GM12878 (cell line): ENCODE results near the gene TPRG1. TPM values are rescaled to one million over a fixed set of nuclear protein-coding genes. Genes with fewer than 3 reads are reported as not detected.
A peak's percentile ranks its signal among the peaks of the same experiment; 100 is the strongest.

ENCODE experiments used
- ATAC-seq: fragments of 200-7000 bp; cut with Tn5 transposase; 3 replicates; pipeline ENCODE4 v1.9.1; 2020; ENCODE audit warnings: mild to moderate bottlenecking, moderate library complexity
- BruUV-seq: library from RNA; stranded (reverse); fragments of 400-500 nt; replicated peaks from 2 replicates; lab custom pipeline; 2021; lab: Mats Ljungman, UMichigan
- CTCF ChIA-PET: fragments of 300-600 bp; sonication (Branson Sonifier 250); formaldehyde crosslinking; extraction: SDS; loops from one replicate; lab custom pipeline; 2021; ENCODE audit warnings: inconsistent platforms; lab: Yijun Ruan, JAX
- POLR2A ChIA-PET: fragments of 350-600 bp; formaldehyde crosslinking; extraction: SDS; loops from one replicate; lab custom pipeline; 2021; ENCODE audit warnings: inconsistent platforms; lab: Charles Lee
- RAD21 ChIA-PET: fragments of 300-600 bp; sonication (Branson Sonifier 250); formaldehyde crosslinking; loops from one replicate; lab custom pipeline; 2023; ENCODE audit warnings: antibody characterized with exemption; ENCODE audit not compliant: unreplicated experiment; lab: Charles Lee
- SMC1A ChIA-PET: fragments of 300-600 bp; sonication (Branson Sonifier 250); formaldehyde crosslinking; loops from one replicate; lab custom pipeline; 2023; ENCODE audit not compliant: unreplicated experiment, uncharacterized antibody; lab: Charles Lee
- DNase-seq: peaks from one replicate; pipeline ENCODE4 v3.0.0-alpha.2; 2011; ENCODE audit warnings: low read depth, low spot score
- FAIRE-seq: peaks from 3 replicates; lab custom pipeline; 2011; peaks lifted over from hg19 to GRCh38; lab: Jason Lieb, UNC
- H2AFZ ChIP-seq: 2 replicates; pipeline ENCODE4 v1.6.0; 2011; ENCODE audit warnings: low read depth, low read length, control low read depth; ENCODE audit not compliant: control insufficient read depth
- H3K27ac ChIP-seq: 2 replicates; pipeline ENCODE4 v1.5.1; 2011; ENCODE audit warnings: control low read depth; ENCODE audit not compliant: control insufficient read depth, insufficient read depth
- H3K27me3 ChIP-seq, 2 experiments: replicated peaks in 1 of 2; 2 replicates each; pipeline versions ENCODE4 v1.6.0 to v1.6.1; 2011; ENCODE audit warnings: low read length in 1 of 2; ENCODE audit not compliant: control insufficient read depth in 2 of 2, insufficient read depth in 2 of 2
- H3K36me3 ChIP-seq, 2 experiments: 2 replicates each; pipeline ENCODE4 v1.5.1; 2011; ENCODE audit warnings: low read length in 1 of 2; ENCODE audit not compliant: control insufficient read depth in 2 of 2, insufficient read depth in 2 of 2
- H3K4me1 ChIP-seq: 2 replicates; pipeline ENCODE4 v1.6.1; 2011; ENCODE audit warnings: mild to moderate bottlenecking, low read length, moderate library complexity, mixed read lengths; ENCODE audit not compliant: control insufficient read depth, insufficient read depth
- H3K4me2 ChIP-seq: 2 replicates; pipeline ENCODE4 v1.6.0; 2011; ENCODE audit warnings: control low read depth; ENCODE audit not compliant: control insufficient read depth, insufficient read depth
- H3K4me3 ChIP-seq: fragments of 200-600 bp; sonication (generic); 2 replicates; pipeline ENCODE4 v1.5.1; 2016
- H3K79me2 ChIP-seq: 2 replicates; pipeline ENCODE4 v1.6.0; 2011; ENCODE audit warnings: low read length; ENCODE audit not compliant: control insufficient read depth, insufficient read depth
- H3K9ac ChIP-seq: 2 replicates; pipeline ENCODE4 v1.8.0; 2011; ENCODE audit warnings: low read length, control low read depth, mixed read lengths; ENCODE audit not compliant: control insufficient read depth, insufficient read depth
- H3K9me3 ChIP-seq: replicated peaks from 3 replicates; pipeline ENCODE4 v1.5.1; 2011; ENCODE audit warnings: mild to moderate bottlenecking, low read length; ENCODE audit not compliant: control insufficient read depth, insufficient read depth
- H4K20me1 ChIP-seq: 2 replicates; pipeline ENCODE4 v1.6.0; 2011; ENCODE audit not compliant: control insufficient read depth, insufficient read depth
- ASH2L ChIP-seq: fragments of 300-600, 200-600 bp; sonication (generic); IDR thresholded peaks from 2 replicates; pipeline ENCODE4 v1.6.1; 2017; ENCODE audit warnings: low read depth, mild to moderate bottlenecking, borderline replicate concordance
- ATF2 ChIP-seq: IDR thresholded peaks from 2 replicates; pipeline ENCODE4 v1.6.1; 2012; ENCODE audit warnings: low read length, inconsistent platforms
- BHLHE40 ChIP-seq, 2 experiments: fragments of 450-650 bp in 1 of 2; IDR thresholded peaks; 2 replicates each; pipeline ENCODE4 v1.6.1; 2011 to 2017; ENCODE audit warnings: low read depth in 2 of 2, borderline replicate concordance in 1 of 2, improper control_type of control experiment in 1 of 2, low read length in 1 of 2, mild to moderate bottlenecking in 1 of 2
- CREM ChIP-seq: IDR thresholded peaks from 2 replicates; pipeline ENCODE4 v1.6.1; 2014; ENCODE audit warnings: antibody characterized with exemption, low read depth
- EGR1 ChIP-seq, 2 experiments: IDR thresholded peaks; 1 replicate in 1 of 2; 2 replicates in 1 of 2; pipeline ENCODE4 v1.6.1; 2011 to 2012; ENCODE audit warnings: low read depth in 2 of 2, low read length in 2 of 2, borderline replicate concordance in 1 of 2, mild to moderate bottlenecking in 1 of 2, moderate library complexity in 1 of 2
- FOXM1 ChIP-seq: IDR thresholded peaks from 2 replicates; pipeline ENCODE4 v1.6.1; 2012; ENCODE audit warnings: low read depth, mild to moderate bottlenecking, inconsistent platforms, low read length, moderate library complexity
- HDAC2 ChIP-seq: fragments of 200-600 bp; sonication (generic); IDR thresholded peaks from 2 replicates; pipeline ENCODE4 v1.6.1; 2017
- JUNB ChIP-seq: IDR thresholded peaks from 2 replicates; pipeline ENCODE4 v1.6.1; 2016; ENCODE audit warnings: antibody characterized with exemption, mild to moderate bottlenecking
- MXI1 ChIP-seq: fragments of 150-350 bp; IDR thresholded peaks from 2 replicates; pipeline ENCODE4 v1.6.1; 2011; ENCODE audit warnings: low read depth, mild to moderate bottlenecking, inconsistent platforms, low read length, improper control_type of control experiment
- NFIC ChIP-seq: IDR thresholded peaks from 2 replicates; pipeline ENCODE4 v1.6.1; 2012; ENCODE audit warnings: low read depth, mild to moderate bottlenecking, inconsistent platforms, low read length, moderate library complexity
- RAD21 ChIP-seq: IDR thresholded peaks from 2 replicates; pipeline ENCODE4 v1.6.1; 2011; ENCODE audit warnings: mild to moderate bottlenecking, low read depth, low read length, moderate library complexity; ENCODE audit not compliant: insufficient read depth
- SP1 ChIP-seq: IDR thresholded peaks from one replicate; pipeline ENCODE4 v1.6.1; 2011; ENCODE audit warnings: low read depth, low read length
- SREBF2 ChIP-seq: IDR thresholded peaks from 2 replicates; pipeline ENCODE4 v1.6.1; 2012; ENCODE audit warnings: mild to moderate bottlenecking, low read length
- TCF7 ChIP-seq: IDR thresholded peaks from 2 replicates; pipeline ENCODE4 v1.6.1; 2014; ENCODE audit warnings: antibody characterized with exemption, borderline replicate concordance
- ZBED1 ChIP-seq: IDR thresholded peaks from 2 replicates; pipeline ENCODE4 v1.6.1; 2016; ENCODE audit warnings: borderline replicate concordance
- WGBS: methylation state at CpG from one replicate; pipeline ENCODE4 v1.1.6; 2016; ENCODE audit warnings: low lambda C conversion rate; ENCODE audit not compliant: insufficient replicate concordance, insufficient coverage; ENCODE audit errors: missing lambda C conversion rate; 5-methylcytosine and 5-hydroxymethylcytosine counted together
- in situ Hi-C: fragments of 300-500 bp; cut with MboI; formaldehyde crosslinking; loops from 9 replicates; pipeline ENCODE4 v1.14.3; 2018; ENCODE audit warnings: mixed read lengths
- intact Hi-C: fragments of 100-400 bp; cut with micrococcal nuclease; formaldehyde crosslinking; loops from one replicate; pipeline ENCODE4 v1.14.2; 2022; ENCODE audit not compliant: unreplicated experiment
- polyA plus RNA-seq, 11 experiments: library from polyadenylated mRNA; depleted of rRNA in 4 of 11; unstranded in 6 of 11; stranded (reverse) in 5 of 11; fragments of >200 nt; fragmentation: Nextera tagmentation in 4 of 11; fragmentation: Illumina TruSeq in 1 of 11; extraction: Ambion mirVana in 4 of 11; extraction: Trizol in 1 of 11; gene quantifications; 1 replicate in 1 of 11; 2 replicates in 10 of 11; pipeline versions ENCODE4 v1.2.1 to v1.2.3, GENCODE V29; 2011 to 2016; ENCODE audit warnings: inconsistent platforms in 2 of 11, missing spikeins in 2 of 11, low read depth in 1 of 11
- total RNA-seq, 4 experiments: library from RNA; depleted of rRNA in 3 of 4; stranded (reverse); fragments of >200 nt in 3 of 4; fragmentation: Illumina TruSeq in 1 of 4; extraction: Trizol in 1 of 4; gene quantifications; 2 replicates each; pipeline versions ENCODE4 v1.2.1 to v1.2.3, GENCODE V29; 2013 to 2021

The TPRG1 gene
- total and polyA plus RNA-seq, 10 of the 15 experiments (the other 5 are each of a cell fraction or from before 2014, with no cell fraction given) = 0.26 to 30.7 (median 3.6) TPM

- ChIA-PET CTCF (no interaction called here), RAD21 (interaction anchor here (1.1 kb wide), 1 partner anchor 13 kb away, joined by 3 read pairs; no protein-coding TSS in a partner anchor), POLR2A (no interaction called here)
- ATAC-seq (peak; percentile 36), DNase-seq (no peak)
- in situ Hi-C loops = no loop called here
- Histone ChIP-seq H3K4me2 (peak overlapping the region; percentile 35), H3K4me1 (peaks cover 26% of the 10 kb centered on the region)
- intact Hi-C loops = no loop called here
- peak in 1 of 2 experiments; percentile 20; a peak in 1 of 3 replicates for TF ChIP-seq EGR1 (IDR thresholded peaks at IDR 0.05; ENCODE audit: borderline replicate concordance in 1 of 2, low read depth in 2 of 2, low read length in 2 of 2)
- no peak for TF ChIP-seq ASH2L
- TF ChIP-seq, all 136 proteins: peak for 1
- no peaks in the 10 kb centered on the region; the same call in 1 of the 2 replicates for H3K79me2 ChIP-seq
- BruUV-seq = no TSS peak
- WGBS = 67% methylated on average over 10 of the region's 10 CpGs
- no peak for FAIRE-seq
- H3K9ac ChIP-seq = peak overlapping the region; percentile 15; the same call in 1 of the 2 replicates
- H4K20me1 ChIP-seq = no peaks in the 10 kb centered on the region
- no peaks in the 10 kb centered on the region for H3K36me3 ChIP-seq
- H3K27ac ChIP-seq = peak overlapping the region; percentile 43
- no peak overlapping the region for H2AFZ ChIP-seq
- SMC1A ChIA-PET = interaction anchor here (1.6 kb wide), 1 partner anchor 89 kb away, joined by 4 read pairs; no protein-coding TSS in a partner anchor
- no peaks in the 10 kb centered on the region for H3K9me3 ChIP-seq
- H3K27me3 ChIP-seq = no peaks in the 10 kb centered on the region
- H3K4me3 ChIP-seq = no peak overlapping the region
These were observed 132.9 kb downstream of the TPRG1 start for GRCh38 chr3:189304465-189305351.

DNA sequence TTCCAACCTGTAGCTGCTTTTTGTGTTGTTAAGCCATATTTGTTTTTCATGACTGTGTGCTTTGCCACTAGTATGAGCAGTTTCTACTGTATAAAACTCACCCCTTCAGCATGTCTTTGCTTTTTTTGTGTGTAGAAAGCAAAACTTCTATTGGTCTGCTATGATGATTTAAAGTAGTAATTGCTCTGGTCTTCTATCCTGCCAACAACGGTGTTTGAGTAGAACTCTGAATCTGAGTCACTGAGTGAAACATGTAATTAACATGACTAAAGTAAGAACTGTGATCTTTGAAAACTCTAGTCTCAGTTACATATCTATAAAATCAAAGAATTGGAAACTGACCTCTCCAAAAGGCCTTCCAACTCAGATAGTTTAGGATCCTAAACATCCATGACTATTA is 133.6 kb downstream of the TPRG1 start:
- ChIA-PET POLR2A (no interaction called here), SMC1A (interaction anchor here (0.9 to 1.6 kb wide), 2 partner anchors 89 to 660 kb away, joined by 4 read pairs; no protein-coding TSS in a partner anchor), CTCF (no interaction called here), RAD21 (interaction anchor here (1.1 kb wide), 1 partner anchor 14 kb away, joined by 3 read pairs; no protein-coding TSS in a partner anchor)
- in situ Hi-C loops (no loop called here), intact Hi-C loops (no loop called here)
- H4K20me1 ChIP-seq = no peaks in the 10 kb centered on the region
- no peaks in the 10 kb centered on the region; the same call in 1 of the 2 replicates for H3K79me2 ChIP-seq
- no peaks in the 10 kb centered on the region for H3K36me3 ChIP-seq
- no TSS peak for BruUV-seq
- no peak overlapping the region for H2AFZ ChIP-seq
- no peaks in the 10 kb centered on the region for H3K27me3 ChIP-seq
- H3K4me2 ChIP-seq = peak overlapping the region; percentile 35
- peak overlapping the region; percentile 15; the same call in 1 of the 2 replicates for H3K9ac ChIP-seq
- DNase-seq = no peak
- peaks cover 26% of the 10 kb centered on the region for H3K4me1 ChIP-seq
- peak; percentile 78 for ATAC-seq
- 4% methylated on average over 1 of the region's 1 CpG for WGBS
- no peak for FAIRE-seq
- H3K9me3 ChIP-seq = no peaks in the 10 kb centered on the region
- no peak overlapping the region for H3K4me3 ChIP-seq
- H3K27ac ChIP-seq = peak overlapping the region; percentile 58
- no peak for TF ChIP-seq HDAC2
- peak; percentile 78 for TF ChIP-seq JUNB
- TF ChIP-seq NFIC = peak; percentile 78
- TF ChIP-seq TCF7 = 0 out of 2 replicates have a peak, but pooled peaks have one; percentile 27
- TF ChIP-seq RAD21 = 0 out of 2 replicates have a peak, but pooled peaks have one; percentile 7
- TF ChIP-seq ATF2 = peak; percentile 67; the same call in 1 of the 2 replicates
- TF ChIP-seq FOXM1 = peak; percentile 68; the same call in 1 of the 2 replicates
- no peak for TF ChIP-seq SP1
- no peak for TF ChIP-seq SREBF2
- TF ChIP-seq ZBED1 = peak; percentile 35; the same call in 1 of the 2 replicates
- no peak for TF ChIP-seq MXI1
- no peak for TF ChIP-seq BHLHE40 (IDR thresholded peaks at IDR 0.05; ENCODE audit: borderline replicate concordance in 1 of 2, low read depth in 2 of 2, low read length in 1 of 2)
- TF ChIP-seq CREM = 0 out of 2 replicates have a peak, but pooled peaks have one; percentile 15
